ENCODE results near the gene PCNT.

The PCNT gene

DNA sequence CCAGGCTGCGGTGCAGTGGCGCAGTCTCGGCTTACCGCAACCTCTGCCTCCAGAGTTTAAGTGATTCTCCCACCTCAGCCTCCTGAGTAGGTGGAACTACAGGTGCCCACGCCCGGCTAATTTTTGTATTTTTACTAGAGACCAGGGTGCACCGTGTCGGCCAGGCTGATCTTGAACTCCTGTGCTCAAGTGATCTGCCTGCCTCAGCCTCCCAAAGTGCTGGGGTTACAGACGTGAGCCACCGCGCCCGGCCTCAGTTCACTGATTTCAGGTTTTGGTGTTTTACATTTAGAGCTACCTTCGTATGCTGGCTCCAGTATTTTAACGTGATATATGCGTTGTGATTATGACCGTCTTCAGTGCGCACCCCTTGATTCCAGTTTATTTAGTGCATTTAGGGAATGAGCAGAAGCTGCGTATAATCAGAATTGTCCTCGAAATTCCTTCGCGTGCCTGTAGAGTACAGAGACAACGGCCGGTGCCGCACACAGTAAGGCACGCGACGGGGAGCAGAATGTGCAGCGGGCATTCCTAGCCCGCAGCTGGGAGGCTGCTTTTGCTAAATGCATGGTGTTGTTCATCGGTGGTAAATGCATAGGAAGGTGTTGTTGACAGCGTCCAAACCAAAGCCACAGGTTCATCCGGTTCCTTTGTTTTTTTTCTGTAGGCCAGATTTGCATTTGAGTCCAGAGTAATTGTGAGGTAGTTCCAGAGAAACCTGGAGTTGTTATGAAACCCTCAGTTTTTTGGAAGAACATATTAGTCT is 85.9 kb downstream of the PCNT start:
- no peak for DNase-seq (ENCODE audit: low read depth in 2 of 2)

GRCh38 chr21:46410516-46410915 is 86.6 kb downstream of the PCNT start:
- no peak for DNase-seq (ENCODE audit: low read depth in 2 of 2)

DNA sequence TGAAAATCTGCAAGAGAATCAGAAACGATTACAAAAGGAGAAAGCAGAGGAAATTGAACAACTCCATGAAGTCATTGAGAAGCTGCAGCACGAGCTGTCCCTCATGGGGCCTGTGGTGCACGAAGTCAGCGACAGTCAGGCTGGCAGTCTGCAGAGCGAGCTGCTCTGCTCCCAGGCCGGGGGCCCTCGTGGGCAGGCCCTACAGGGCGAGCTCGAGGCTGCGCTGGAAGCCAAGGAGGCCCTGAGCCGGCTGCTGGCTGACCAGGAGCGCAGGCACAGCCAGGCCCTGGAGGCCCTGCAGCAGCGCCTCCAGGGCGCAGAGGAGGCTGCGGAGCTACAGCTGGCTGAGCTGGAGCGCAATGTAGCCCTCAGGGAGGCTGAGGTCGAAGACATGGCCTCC is 87.3 kb downstream of the PCNT start:
- DNase-seq (ENCODE audit: low read depth in 2 of 2), result no peak

GRCh38 chr21:46411691-46412090 is 87.7 kb downstream of the PCNT start:
- DNase-seq (ENCODE audit: low read depth in 2 of 2), result no peak

DNA sequence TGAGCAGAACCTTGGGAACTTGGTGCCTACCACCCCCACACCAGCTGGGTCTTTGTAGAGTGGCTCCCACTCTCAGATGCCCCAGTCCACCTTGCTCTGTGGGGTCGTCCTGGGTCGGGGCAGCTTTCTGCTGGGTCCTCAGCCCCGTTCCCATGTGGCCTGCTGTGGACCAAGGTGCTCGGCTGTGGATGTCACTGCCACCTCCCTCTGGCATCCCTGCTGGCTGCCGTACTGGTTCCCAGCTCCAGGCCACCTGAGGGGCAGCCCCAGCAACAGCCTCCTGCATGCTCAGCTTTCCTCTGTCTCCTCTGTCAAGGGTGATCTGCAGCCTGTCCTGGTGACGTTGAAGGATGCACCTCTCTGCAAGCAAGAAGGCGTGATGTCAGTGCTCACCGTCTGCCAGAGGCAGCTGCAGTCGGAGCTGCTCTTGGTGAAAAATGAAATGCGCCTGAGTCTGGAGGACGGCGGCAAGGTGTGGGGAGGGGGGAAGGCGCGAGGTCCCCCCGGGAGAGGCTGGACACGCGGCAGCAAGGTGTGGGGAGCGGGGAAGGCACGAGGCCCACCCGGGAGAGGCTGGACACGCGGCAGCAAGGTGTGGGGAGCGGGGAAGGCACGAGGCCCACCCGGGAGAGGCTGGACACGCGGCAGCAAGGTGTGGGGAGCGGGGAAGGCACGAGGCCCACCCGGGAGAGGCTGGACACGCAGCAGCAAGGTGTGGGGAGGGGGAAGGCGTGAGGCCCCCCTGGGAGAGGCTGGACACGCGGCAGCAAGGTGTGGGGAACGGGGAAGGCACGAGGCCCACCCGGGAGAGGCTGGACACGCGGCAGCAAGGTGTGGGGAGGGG is 88.8 kb downstream of the PCNT start:
- DNase-seq (ENCODE audit: low read depth in 2 of 2), result no peak

DNA sequence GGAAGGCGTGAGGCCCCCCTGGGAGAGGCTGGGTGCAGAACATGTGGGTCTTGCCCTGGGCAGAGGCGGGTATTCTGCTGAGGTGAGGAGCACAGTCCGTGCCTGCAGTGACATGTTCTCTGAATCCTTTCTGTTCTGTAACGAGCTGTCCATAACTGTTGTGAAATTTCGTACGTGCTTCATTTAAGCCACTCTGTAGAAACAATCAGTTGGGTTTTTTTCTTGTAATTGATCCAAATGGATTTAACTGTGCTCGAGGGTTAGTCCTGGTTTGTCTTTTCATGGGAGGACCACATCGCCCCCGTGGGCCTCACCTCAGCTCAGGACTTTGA is 89.4 kb downstream of the PCNT start:
- no peak for DNase-seq (ENCODE audit: low read depth in 2 of 2)

DNA sequence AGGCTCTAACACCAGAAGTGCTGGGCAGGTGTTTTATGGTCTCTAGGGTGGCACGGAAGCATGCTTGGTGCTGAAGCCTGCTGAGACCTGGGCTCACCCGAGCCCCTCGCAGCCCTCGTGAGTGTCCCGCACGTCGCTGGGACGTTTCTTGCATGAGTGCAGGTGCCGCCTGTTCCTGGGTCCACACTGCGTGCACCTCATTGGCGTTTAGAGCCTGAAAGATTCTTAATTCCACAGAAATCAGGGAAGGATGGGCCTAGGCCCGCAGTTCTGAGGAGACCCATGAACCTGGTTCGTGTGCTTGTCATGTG is 91.0 kb downstream of the PCNT start:
- DNase-seq (ENCODE audit: low read depth in 2 of 2), result no peak

- no peak for DNase-seq (ENCODE audit: low read depth in 2 of 2)
These were observed 92.6 kb downstream of the PCNT start for GRCh38 chr21:46416551-46416950.

- no peak for DNase-seq (ENCODE audit: low read depth in 2 of 2)
These were observed 94.5 kb downstream of the PCNT start for GRCh38 chr21:46418265-46418946.

- DNase-seq (ENCODE audit: low read depth in 2 of 2), result no peak
These were observed 96.6 kb downstream of the PCNT start for GRCh38 chr21:46420241-46421190.

DNA sequence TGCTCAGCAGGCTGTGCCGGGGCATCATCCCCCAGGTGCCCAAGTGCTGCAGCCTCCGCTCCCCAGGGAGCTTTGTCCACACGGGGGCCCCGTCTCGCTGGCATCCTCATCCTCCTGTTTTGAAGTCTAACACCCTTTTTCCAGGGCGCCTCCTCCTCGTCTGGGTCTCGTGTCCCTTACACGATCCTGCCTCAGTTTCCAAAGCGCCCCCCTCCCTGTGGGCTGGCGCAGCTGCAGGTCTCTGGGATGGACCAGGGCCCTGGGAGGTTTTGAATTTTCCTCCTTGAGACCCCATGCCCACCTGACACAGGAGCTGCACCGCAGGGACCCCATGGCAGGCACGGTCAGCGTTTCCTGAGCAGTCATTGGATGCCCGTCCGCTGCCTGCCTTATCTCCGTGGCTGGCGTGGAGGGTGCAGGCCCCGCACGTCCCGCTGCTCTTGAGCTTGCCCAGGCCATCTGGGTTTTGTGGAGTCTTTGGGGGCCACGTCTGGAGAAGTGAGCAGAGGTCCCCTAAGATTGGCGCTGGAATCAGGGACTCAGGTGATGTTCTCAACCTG is 97.3 kb downstream of the PCNT start:
- no peak for DNase-seq (ENCODE audit: low read depth in 2 of 2)

- DNase-seq (ENCODE audit: low read depth in 2 of 2), result no peak
These were observed 98.0 kb downstream of the PCNT start for GRCh38 chr21:46421756-46422555.

DNA sequence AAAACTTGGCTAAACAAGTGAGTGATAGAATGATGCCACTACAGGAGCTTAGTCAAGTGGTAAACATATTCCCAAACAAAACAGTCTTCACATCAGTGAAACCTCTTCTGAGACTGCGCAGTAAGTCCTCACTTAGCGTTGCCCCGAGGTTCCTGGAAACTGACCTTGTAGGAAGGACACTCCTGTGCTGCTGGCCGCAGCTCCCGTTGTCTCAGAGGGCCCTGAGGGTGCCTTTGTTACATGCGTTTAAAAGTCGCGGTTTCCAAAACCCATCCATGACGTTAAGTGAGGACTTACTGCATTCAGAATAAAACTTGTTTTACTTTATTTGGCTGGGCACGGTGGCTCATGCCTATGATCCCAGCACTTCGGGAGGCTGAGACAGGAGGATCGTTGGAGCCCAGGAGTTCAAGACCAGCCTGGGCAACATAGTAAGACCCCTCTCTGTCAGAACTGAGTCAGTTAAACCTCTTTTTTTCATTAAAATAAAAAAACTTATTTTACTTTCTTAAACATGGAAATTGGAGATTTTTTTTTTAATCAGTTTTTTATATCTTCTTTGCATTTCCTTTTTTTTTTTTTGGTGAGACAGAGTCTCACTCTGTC is 98.8 kb downstream of the PCNT start:
- DNase-seq (ENCODE audit: low read depth in 2 of 2), result no peak

DNA sequence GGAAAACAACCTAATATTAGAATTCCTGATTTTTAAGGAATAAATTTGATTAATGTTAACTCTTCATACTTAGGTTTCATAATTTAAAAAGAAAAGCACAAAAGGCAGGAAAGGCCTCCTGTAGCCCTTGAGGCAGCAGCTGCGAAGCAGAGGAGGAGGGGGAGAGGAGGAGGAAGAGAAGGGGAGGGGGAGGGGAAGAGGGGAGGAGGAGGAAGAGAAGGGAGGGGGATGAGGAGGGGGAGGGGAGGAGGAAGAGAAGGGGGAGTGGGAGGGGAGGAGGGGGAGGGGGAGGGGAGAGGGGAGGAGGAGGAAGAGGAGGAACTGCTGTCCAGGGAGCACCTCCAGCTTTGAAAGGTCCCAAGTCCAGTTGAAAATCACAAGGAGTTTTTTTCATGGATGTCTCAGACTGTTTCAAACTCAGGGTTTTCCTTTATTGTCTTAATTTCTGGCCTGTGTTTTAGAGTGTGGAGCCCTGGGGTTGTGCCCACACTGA is 99.6 kb downstream of the PCNT start:
- DNase-seq (ENCODE audit: low read depth in 2 of 2), result no peak

GRCh38 chr21:46424039-46424591 is 100.2 kb downstream of the PCNT start:
- no peak for DNase-seq (ENCODE audit: low read depth in 2 of 2)

GRCh38 chr21:46424621-46425020 is 100.7 kb downstream of the PCNT start:
- no peak for DNase-seq (ENCODE audit: low read depth in 2 of 2)

DNA sequence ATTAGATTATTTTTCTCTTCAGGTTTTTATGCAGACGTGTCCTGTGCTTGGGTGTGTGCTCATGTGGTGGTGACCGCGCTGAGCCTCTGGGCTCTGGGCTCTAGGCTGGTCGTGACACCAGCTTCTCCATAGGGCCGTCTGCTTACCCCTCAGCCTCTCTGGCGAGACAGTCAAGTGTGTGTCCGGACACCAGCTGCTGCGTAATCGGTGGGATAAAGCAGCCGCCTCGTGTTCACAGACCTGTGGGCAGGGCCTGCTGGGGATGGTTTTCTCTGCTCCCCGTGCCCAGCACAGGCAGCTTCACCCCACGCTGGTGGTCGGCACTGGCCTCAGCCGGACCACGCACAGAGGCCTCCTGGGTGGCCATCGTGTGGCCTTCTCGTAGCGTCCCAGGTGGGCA is 101.1 kb downstream of the PCNT start:
- DNase-seq (ENCODE audit: low read depth in 2 of 2), result no peak

DNA sequence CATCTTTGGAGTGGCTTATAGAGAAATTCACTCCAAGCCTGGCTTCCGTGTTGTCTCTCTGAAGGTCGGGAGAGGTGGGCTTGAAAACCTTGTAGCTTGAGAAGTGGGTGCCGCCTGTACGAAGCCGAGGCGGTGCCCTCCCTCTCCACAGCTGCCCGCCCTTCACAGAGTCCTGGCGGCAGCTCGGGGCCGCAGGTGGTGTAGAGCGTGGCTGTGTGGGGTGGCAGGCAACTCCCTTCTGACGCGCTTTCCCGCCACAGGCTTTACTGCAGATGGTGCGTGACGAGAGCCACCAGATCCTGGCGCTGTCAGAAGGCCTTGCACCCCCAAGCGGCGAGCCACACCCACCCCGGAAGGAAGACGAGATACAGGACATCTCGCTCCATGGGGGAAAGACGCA is 101.6 kb downstream of the PCNT start:
- peak; percentile 29 to 49 for DNase-seq (ENCODE audit: low read depth in 2 of 2)

DNA sequence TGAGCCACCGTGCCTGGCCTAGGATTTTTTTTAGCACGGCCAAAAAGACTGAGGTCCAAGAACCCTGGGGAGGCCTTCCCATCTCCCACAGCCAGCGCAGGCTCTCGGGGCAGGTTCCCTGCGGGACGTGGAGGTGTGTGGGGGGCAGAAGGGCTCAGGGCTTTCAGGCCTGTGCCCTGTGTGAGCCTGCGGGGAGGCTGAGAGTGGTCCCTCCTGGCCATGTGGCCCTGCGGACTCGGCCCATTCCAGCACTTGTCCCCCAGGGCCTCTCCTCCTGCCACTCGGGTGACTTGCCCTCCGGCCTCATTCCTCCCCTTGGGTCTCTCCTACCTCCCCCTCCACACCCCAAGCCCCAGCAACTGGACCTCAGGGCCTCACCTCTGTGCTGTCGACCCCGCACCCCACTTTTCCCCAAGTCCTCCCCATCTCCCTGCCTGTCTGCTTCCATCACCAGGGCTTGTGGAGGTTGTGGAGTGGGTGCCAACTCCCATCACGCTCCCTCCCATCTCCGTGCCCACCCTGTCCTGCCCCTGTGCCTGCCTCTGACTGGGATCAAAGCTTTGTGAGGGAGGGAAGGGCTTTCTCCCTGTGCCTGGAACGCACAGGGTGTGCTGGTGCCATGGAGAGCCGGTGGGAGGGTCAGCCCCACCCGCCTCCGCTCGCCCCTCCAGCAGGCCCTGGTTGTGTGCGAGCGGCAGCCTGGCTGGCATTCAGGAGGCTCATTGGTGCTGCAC is 102.5 kb downstream of the PCNT start:
- no peak for DNase-seq (ENCODE audit: low read depth in 2 of 2)

All from stimulated activated CD8-positive, alpha-beta memory T cell treated with anti-CD3 and anti-CD28 coated beads, Interleukin-2, amount 100 ng/mL, for 1 hour (primary cell).